Stimulated activated naive CD8-positive, alpha-beta T cell treated with anti-CD3 and anti-CD28 coated beads, Interleukin-15, Interleukin-2, amounts not matched to agents 100 ng/mL and 50 ng/mL, for 24 hours (primary cell): Measurements from ENCODE around the gene SULT1A2.
"Not testable (repeated sequence)": the region's sequence is repeated elsewhere in the genome, so short reads cannot be mapped to it uniquely, and the experiment has no call there.

ENCODE experiments used
- H3K27ac Mint-ChIP-seq: one replicate; pipeline ENCODE4 v1.8.0; 2021; ENCODE audit warnings: mild to moderate bottlenecking, mixed read lengths
- H3K27me3 Mint-ChIP-seq: one replicate; pipeline ENCODE4 v1.8.0; 2021; ENCODE audit warnings: mixed read lengths
- H3K36me3 Mint-ChIP-seq: one replicate; pipeline ENCODE4 v1.8.0; 2021; ENCODE audit warnings: low read depth, mixed read lengths
- H3K4me1 Mint-ChIP-seq: one replicate; pipeline ENCODE4 v1.8.0; 2021; ENCODE audit warnings: low read depth, mixed read lengths
- H3K4me3 Mint-ChIP-seq: one replicate; pipeline ENCODE4 v1.8.0; 2021; ENCODE audit warnings: mild to moderate bottlenecking, mixed read lengths
- H3K9me3 Mint-ChIP-seq: one replicate; pipeline ENCODE4 v1.8.0; 2021; ENCODE audit warnings: mixed read lengths

SULT1A2 gene

DNA sequence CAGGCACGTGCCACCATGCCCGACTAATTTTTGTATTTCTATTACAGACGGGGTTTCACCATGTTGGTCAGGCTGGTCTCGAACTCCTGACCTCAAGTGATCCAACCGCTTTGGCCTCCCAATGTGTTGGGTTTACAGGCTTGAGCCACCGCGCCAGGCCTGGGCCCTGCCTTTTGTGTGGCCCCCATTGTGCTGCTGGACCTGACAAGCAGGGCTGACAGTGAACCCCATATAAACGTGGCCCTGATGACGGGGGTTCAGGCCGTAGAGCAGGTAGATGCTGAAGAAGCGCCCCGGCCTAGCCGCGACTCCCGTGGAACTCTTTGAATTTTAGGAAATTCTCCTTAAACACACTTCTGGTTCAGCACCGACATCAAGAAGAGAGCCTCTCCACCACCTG lies 17.7 kb upstream of the SULT1A2 start:
- peaks cover 10% of the 10 kb centered on the region for H3K4me1 Mint-ChIP-seq
- H3K9me3 Mint-ChIP-seq, H3K36me3 Mint-ChIP-seq, H3K27me3 Mint-ChIP-seq, H3K4me3 Mint-ChIP-seq, H3K27ac Mint-ChIP-seq: not testable (repeated sequence)

DNA sequence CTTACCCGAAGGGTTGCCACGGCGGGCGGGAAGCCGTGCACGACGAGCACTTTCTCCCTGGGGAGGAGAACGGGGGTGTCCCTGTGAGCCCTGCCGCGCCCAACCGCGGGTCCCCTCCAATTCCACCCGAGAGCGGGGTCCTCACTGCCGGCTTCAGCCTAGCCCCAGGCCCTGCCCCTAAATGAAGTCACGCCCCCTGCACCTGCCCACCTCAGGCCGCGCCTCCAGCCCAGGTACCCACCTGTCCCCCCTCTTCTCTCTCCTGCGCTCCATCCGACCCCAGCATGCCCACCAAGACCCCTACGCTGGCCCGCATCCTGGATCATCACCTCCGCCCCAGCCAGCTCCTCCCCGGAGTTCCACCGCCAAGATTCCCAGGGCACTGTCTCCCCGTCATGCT lies 17.1 kb upstream of the SULT1A2 start:
- H3K27me3 Mint-ChIP-seq, H3K4me3 Mint-ChIP-seq, H3K36me3 Mint-ChIP-seq, H3K27ac Mint-ChIP-seq, H3K9me3 Mint-ChIP-seq: not testable (repeated sequence)
- peaks cover 10% of the 10 kb centered on the region for H3K4me1 Mint-ChIP-seq

DNA sequence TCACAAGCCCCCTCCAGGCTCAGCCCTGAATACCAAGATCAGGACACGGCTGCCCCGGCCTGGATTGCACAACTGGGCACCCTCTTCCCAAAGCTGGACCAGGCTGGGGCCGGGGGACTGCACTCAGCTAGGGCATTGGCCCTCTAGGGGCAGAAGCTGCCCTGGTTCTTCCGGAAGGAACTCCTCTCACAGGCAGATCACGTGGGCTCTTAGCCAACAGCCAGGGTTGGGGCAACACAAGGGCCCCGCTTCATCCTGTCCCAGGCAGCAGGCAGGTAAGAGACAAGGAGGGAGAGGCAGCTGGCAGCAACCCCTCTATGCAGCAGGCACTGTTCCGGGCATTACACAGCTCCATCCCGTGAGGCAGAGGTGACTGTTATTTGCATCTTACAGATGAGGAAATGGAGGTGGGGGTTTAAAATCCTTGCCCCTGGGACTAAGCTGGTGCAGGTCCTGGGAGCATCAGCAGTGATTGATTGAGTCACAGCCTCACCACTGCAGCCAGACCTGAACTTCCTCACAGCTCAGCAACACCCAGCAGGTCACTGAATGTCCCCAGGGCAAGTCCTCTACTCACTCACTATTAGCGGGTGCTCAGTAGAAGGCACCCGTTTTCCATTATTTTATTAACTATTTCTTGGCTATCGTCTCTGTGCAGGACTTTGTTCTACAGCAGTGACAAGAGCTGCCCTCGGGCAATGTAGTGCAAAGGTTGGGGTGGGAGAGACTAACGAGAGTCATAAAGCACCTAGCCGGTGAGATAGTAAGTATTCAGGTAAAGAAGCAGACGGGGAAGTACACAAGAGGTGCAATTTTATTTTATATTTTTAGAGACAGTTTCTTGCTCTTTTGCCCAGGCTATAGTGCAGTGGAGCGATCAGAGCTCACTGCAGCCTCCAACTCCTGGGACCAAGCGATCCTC lies 15.8 kb upstream of the SULT1A2 start:
- not testable (repeated sequence) for H3K27me3 Mint-ChIP-seq, H3K9me3 Mint-ChIP-seq, H3K27ac Mint-ChIP-seq, H3K4me3 Mint-ChIP-seq, H3K36me3 Mint-ChIP-seq
- peaks cover 10% of the 10 kb centered on the region for H3K4me1 Mint-ChIP-seq

DNA sequence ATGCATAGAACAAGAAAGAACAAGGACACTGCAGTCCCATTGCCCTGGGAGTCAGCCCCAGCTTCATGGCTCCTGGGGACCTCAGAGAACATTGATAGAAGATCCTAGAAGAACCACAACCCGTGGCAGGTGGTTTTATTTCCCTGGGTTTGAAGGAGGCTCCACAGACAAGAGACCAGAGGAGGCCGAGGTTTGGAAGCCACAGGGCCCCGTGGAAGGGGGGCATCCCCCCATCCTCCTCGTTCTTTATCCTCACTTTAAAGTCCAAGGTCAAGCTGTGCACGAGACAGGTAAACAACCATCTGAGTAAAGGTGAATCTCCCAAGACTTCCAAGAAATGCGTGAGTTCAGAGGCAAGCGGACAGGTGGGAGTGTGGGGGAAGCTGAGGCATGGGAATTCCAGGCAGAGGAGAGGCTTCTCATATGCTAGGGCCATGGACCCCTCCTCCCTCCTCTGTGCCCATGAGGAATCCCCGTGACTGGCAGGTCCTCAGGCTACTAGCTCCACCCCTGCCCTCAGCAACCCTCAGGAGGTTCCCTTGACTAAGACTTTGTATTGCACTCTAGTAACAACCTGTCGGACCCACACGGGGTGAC lies 13.8 kb upstream of the SULT1A2 start:
- no peaks in the 10 kb centered on the region for H3K9me3 Mint-ChIP-seq

DNA sequence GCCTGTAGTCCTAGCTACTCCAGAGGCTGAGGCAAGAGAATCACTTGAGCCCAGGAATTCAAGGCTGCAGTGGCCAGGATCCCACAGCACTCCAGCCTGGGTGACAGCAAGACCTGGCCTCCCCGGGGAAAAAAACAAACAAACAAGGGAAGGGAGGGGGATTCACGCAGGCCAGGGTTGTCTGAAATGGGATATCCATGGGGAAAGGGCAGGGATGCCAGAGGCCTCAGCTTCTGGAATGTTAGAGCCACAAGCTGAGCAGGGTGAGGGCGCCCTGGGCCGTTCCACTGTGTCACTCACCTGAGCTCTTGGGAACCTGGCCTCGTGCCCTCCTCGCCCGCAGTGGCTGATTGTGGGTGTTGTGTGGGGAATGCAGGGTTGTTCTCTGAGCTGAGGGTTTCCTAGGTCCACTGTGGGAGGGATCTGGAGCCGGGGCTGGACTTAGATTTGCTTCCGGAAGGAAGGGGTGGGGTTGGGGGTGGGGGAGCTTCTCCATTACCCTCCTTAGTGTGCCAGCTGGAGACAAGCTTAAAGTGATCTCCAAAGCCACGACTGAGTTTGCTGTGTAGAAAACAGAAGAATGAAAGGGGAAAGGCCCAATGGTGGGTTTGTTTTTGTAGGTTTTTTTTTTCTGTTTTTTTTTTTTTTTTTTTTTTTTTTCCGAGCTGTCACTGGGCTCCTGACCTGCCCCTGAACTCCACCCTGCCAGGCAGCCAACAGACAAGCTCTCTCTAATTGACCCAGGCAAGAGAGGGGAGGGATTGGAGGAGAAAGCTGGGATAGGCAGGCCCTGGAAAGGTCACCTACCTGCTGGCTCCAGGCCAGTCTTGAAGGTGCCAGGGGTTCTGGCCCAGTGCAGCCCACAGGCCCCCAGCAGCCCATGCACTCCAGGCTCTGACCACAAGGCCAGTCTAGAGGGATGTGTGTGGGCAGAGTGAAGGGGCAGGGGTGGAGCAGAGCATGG lies 13.1 kb upstream of the SULT1A2 start, which contains the start of gene SULT1A1:
TSS of gene SULT1A1 (minus strand) at position 414 of the 964 bp plus-strand sequence. CDS start 1,189 bp downstream, outside the sequence.
- no peak within 1 kb of the TSS for H3K27ac Mint-ChIP-seq
- peaks cover 10% of the 10 kb centered on the region for H3K4me1 Mint-ChIP-seq
- no peaks in the 10 kb centered on the region for H3K36me3 Mint-ChIP-seq
- H3K4me3 Mint-ChIP-seq, result no peak within 1 kb of the TSS
- no peaks in the 10 kb centered on the region for H3K27me3 Mint-ChIP-seq
- H3K9me3 Mint-ChIP-seq, result no peaks in the 10 kb centered on the region

More for the DNA sequence above, 13.8 kb upstream of the SULT1A2 start:
- H3K4me3 Mint-ChIP-seq, result no peak overlapping the region
- H3K27ac Mint-ChIP-seq, result no peak overlapping the region
- H3K36me3 Mint-ChIP-seq, result no peaks in the 10 kb centered on the region
- no peaks in the 10 kb centered on the region for H3K27me3 Mint-ChIP-seq
- peaks cover 10% of the 10 kb centered on the region for H3K4me1 Mint-ChIP-seq

DNA sequence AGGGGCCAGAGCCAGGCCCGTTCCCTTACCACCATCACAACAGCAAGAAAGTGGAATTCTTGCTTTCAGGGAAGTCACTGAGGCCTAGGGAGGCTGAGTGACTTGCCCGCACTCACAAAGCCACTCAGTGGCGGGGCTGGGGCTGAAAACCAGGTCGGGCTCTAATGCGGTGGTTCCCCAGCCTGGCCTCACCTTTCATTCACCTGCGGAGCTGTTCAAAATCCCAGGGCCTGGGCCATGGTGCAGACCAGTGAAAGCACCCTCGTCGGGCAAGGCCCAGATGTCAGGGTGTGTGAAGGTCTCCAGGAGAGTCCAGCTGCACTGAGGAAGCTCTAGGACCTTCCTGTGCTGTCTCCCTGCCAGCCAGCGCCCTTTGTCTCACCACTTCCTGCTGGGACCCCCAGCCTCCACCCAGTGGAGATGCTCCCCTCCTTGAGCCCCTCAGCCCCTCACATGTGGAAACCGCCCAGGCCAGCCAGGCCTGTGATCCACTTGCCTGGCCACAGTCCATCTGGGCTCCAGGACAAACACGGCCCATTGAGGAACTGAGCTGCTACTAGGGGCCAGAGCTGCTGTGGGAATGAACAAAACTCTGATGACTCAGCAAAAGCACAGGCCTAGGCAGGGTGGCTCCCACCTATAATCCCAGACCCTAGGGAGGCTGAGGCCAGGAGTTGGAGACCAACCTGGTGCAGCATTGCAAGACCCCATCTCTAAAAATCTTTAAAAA lies 12.2 kb upstream of the SULT1A2 start:
- not testable (repeated sequence) for H3K9me3 Mint-ChIP-seq, H3K27me3 Mint-ChIP-seq, H3K4me3 Mint-ChIP-seq, H3K36me3 Mint-ChIP-seq, H3K27ac Mint-ChIP-seq
- peaks cover 10% of the 10 kb centered on the region for H3K4me1 Mint-ChIP-seq

DNA sequence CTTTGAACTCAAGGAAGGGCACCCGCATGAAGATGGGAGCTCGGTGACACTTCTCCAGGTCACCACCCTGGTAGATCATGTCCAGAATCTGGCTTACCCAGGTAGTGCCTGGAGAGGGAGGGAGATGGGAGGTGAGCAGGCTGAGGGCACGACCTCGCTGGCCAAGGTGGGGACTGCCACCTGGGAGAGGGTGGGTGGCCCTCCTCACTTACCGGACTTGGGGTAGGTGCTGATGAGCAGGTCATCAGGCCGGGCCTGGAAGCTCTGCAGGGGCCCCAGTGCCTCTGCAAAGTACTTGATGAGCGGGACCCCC lies 11.6 kb upstream of the SULT1A2 start:
- H3K9me3 Mint-ChIP-seq, H3K4me3 Mint-ChIP-seq, H3K36me3 Mint-ChIP-seq, H3K27ac Mint-ChIP-seq, H3K27me3 Mint-ChIP-seq: not testable (repeated sequence)
- H3K4me1 Mint-ChIP-seq, result peaks cover 10% of the 10 kb centered on the region

DNA sequence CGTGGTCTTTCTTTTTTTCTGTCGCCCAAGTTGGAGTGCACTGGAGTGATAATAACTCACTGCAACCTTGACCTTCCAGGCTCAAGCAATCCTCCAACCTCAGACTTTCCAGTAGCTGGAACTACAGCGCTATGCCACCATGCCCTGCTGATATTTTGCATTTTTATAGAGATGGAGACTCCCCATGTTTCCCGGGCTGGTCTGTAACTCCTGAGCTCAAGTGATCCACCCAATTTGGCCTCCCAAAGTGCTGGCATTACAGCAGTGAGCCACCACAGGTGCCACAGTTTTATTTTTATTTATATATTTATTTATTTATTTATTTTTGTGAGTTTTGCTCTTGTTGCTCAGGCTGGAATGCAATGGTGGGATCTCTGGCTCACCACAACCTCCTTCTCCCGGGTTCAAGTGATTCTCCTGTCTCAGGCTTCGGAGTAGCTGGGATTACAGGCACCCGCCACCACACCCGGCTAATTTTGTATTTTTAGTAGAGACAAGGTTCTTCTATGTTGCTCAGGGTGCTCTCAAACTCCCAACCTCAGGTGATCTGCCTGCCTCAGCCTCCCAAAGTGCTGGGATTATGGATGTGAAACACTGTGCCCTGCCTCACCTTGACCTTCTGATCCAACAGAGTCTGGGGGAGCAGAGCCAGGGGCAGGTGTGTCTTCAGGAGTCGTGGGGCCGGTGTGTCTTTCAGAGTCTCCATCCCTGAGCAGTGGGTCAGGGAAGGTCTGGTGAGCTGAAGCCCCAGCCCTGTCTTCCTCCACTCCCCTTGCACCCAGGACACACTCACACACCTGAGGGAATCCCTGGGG lies 11.0 kb upstream of the SULT1A2 start:
- H3K36me3 Mint-ChIP-seq, H3K9me3 Mint-ChIP-seq, H3K27me3 Mint-ChIP-seq, H3K4me3 Mint-ChIP-seq, H3K27ac Mint-ChIP-seq: not testable (repeated sequence)
- peaks cover 10% of the 10 kb centered on the region for H3K4me1 Mint-ChIP-seq

DNA sequence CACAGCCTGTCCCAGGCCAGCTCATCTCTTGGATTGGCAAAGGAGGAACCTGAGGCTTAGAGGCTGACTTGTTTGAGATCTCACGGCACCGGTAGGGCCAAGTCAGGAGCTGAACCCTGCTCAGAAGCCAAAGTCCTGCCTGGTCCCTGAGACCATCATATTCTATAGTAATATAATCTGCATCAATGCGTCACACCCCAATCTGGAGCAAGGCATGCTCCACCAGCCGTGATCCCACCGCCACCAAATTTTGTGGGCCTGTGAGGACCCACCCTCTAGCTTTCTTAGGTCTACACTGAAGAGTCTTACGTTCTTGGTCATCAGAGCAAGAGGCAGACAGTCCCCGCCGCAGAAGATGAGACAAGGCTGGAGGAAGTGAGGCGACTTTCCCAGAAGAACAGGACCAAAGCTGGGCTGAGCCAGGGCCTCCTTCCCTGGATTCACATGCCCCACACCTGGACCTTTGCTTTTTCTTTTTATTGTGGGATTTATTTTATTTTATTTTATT lies 10.3 kb upstream of the SULT1A2 start:
- H3K4me3 Mint-ChIP-seq, result no peak overlapping the region
- no peaks in the 10 kb centered on the region for H3K36me3 Mint-ChIP-seq
- peaks cover 10% of the 10 kb centered on the region for H3K4me1 Mint-ChIP-seq
- H3K27ac Mint-ChIP-seq, result no peak overlapping the region
- no peaks in the 10 kb centered on the region for H3K27me3 Mint-ChIP-seq
- H3K9me3 Mint-ChIP-seq, result no peaks in the 10 kb centered on the region

DNA sequence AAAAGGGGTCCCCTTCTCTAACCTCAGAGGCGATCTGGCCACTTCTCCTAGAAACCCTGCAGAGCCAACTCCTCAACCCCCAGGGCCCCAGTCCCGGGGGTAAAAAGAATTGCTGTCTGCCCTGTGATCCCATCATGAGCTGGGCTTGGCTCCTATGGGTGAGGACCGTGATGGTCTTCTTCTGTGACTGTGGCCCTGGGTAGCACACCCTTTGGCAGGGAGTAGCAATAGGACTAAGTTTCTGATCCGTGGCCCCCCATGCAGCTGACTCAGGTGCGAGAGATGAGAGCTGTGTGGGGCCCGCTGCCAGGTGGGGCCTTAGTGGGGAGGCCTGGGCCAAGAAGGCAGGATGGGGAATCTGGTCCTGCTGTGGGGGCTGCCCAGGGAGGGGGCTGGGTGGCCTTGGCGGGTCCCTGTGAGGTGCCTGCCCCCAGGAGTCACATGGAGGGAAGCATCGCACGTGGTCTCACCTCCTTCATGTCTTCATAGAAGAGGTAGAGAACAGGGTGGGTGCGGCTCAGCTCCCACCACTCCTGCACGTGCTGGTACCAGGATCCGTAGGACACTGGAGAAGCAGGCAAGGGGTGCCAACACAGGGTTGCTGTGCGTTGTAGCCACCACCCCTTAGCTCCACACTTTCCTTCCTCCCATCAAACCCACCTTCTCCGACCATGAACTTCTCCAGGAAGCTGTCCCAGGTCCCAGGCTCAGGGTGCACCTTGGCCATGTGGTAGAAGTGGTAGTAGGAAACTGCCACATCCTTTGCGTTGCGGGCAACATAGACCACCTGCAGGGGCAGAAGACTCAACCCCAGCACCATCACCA lies 9.7 kb upstream of the SULT1A2 start:
- H3K4me3 Mint-ChIP-seq, result no peak overlapping the region
- peaks cover 10% of the 10 kb centered on the region for H3K4me1 Mint-ChIP-seq
- no peak overlapping the region for H3K27ac Mint-ChIP-seq
- H3K36me3 Mint-ChIP-seq, result no peaks in the 10 kb centered on the region
- H3K9me3 Mint-ChIP-seq, result no peaks in the 10 kb centered on the region
- no peaks in the 10 kb centered on the region for H3K27me3 Mint-ChIP-seq

DNA sequence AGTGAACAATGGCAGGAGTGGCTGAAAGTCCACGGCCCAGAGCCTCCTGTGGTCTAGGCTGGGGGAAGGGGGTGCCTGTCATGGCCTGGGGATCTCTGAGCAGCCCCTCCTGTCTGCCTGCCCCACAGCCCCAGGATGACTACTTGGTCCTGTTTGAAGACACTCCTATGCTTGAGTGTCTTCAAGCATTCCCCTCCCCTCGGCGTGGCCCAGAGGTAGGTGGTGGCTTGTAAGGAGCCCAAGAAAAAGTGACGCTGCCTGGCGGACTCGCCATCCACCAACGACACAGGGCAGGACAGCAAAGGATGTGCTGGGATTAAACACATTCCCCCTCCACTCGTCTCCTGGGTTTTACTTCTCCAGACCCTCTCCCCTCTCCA lies 7.3 kb upstream of the SULT1A2 start:
- no peaks in the 10 kb centered on the region for H3K9me3 Mint-ChIP-seq
- no peaks in the 10 kb centered on the region for H3K27me3 Mint-ChIP-seq
- H3K36me3 Mint-ChIP-seq, result no peaks in the 10 kb centered on the region
- no peaks in the 10 kb centered on the region for H3K4me1 Mint-ChIP-seq
- H3K27ac Mint-ChIP-seq, result no peak overlapping the region
- no peak overlapping the region for H3K4me3 Mint-ChIP-seq

DNA sequence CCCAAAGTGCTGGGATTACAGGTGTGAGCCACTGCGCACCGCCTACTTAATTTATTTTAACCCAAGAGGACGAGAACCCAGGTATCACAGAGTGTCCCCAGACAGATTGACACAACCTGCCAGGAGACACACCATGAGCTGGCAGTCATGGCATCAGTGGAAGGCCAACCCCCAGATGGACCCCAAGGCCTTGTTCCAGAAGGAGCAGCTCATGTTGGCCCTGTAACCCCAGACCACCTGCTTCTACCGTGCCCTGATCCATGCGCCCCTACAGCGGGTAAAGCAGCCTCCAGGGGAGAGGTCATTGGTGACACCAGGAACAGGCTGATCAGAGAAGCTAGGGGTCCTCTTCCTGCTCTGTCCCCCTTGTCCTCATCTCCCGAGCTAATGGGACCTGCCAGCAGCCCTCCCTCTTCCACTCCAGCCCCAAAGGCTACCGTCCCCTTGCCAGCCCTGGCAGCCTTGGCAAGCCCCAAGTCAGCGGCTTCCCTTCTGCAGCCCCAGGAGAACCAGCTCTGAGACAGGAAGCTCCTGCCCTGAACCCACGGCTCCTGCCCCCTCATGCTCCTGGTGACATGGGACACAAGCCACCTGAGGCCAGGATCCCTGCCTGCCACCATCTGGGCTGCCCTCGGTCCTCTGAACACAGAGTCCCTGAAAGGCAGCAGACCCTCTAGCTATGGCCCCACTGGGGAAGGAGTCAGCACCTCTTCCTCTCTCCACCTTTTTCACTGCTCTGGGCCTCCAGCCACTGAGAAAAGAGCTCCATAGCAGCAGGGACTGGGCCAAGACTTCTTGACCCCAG lies 6.7 kb upstream of the SULT1A2 start:
- no peak overlapping the region for H3K4me3 Mint-ChIP-seq

More for the DNA sequence above, 6.7 kb upstream of the SULT1A2 start:
- Mint-ChIP-seq H3K9me3 (no peaks in the 10 kb centered on the region), H3K27me3 (no peaks in the 10 kb centered on the region), H3K36me3 (no peaks in the 10 kb centered on the region), H3K27ac (peak overlapping the region; percentile 49), H3K4me1 (no peaks in the 10 kb centered on the region)
